Measurements from ENCODE around the gene RTN1.

The RTN1 gene

GRCh38 chr14:59849411-59850130, 21.0 kb downstream of the RTN1 start:
- DNase-seq: peak; percentile 83

DNA sequence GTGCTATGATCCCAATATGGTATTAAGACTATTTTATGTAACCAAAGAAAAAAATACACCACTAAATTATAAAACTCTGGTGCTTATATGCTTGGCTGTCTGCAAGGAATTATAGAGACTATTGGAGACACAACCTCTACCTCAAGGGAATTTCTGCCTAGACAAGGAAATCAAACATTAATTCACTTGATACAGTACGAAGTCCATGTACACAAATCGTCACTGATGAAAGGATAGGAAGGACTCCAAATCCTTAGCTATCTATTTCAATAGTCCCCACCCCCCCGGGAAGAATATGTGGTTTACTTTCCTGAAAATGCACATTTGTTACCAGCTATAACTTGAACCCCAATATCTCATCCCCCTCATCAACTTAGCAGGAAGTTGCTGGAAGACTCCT, 21.9 kb downstream of the RTN1 start:
- no peak for DNase-seq

DNA sequence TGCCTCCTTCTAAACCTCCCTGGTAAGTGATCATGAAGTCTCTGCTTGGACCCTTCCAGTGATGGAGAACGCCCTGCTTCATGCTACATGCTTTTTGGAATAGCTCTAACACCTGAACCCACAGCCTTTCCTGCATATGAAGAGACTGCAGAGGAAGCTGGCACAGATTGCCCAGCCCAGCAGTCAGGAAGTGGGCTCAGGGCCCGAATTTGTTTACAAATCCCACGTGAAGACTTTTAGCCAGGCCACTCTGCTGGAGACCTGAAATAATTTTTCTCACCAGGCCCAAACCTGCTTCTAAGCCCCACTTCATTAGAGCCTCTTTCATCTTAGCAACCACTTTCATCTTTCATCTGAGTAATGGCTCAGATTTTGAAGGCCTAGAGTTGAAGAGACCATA, 22.9 kb downstream of the RTN1 start:
- no peak for DNase-seq

GRCh38 chr14:59846595-59846994, 24.0 kb downstream of the RTN1 start:
- DNase-seq: no peak

DNA sequence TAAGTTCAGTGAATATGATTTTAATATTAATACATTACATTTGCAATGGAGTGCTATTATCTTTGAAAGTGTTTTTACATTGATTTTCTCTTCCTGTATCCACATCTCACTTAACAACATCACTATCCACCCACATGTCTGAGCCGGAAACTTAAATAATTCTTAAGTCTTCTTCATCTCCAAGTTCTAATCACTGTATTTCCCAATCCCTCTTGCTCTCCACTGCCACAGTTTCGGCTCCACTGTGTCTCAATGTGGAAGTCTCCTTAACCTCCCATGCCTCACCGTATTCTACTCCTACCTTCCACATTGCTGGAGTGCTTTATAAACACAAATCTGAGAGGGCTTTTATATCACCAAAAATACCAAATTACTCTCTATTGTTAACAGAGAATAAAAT, 25.3 kb downstream of the RTN1 start:
- no peak for DNase-seq

GRCh38 chr14:59844186-59844812, 26.3 kb downstream of the RTN1 start:
- DNase-seq: no peak

GRCh38 chr14:59836116-59836515, 34.5 kb downstream of the RTN1 start:
- no peak for DNase-seq

DNA sequence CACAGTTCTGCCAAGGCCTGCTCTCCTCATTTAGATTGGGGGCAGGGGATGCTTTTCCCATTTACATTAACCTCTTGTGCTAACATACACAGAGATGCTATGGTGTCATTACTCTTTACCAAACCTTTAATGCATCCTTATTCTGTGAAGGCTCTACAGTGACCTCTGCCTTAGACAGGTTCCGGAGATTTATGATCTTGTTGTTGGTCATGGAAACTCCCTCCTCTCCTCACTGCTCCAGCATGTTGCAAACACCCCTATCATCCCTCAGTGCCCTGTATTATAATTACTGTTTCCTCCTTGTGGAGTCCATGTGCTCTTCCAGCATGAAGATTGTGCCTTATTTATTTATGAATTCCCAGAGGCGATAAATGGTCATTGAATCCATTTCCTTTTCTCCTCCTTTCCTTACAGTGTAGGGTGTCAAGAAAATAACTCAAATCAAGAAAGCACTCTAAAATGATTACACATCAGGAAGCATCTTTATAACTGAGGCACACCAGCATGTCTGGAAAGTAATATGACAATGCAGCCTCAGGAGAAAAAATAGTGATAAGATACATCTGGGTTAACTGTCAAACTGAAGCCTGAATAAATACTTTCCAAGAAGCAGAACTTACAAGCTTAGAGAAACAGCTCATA, 37.8 kb downstream of the RTN1 start:
- DNase-seq: no peak

GRCh38 chr14:59831121-59831730, 39.4 kb downstream of the RTN1 start:
- no peak for DNase-seq

DNA sequence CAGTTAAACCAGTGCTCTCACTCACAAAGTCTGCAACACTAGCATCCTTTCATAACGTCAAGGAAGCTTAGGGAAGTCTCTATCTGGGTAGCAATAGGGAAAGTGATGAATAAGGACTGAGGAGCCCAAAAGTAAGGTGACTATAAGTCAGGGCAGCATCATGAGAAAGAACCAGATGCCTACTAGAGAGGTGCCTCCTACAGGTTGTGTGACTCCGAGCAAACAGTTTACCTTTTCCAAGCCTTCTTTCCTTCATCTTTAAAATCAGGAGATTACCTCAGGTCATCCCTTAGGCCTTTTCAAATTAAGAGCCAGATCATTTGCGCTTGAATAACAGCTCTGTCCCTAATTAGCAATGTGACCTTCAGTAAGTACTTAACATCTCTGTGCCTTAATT, 40.2 kb downstream of the RTN1 start:
- DNase-seq: no peak

DNA sequence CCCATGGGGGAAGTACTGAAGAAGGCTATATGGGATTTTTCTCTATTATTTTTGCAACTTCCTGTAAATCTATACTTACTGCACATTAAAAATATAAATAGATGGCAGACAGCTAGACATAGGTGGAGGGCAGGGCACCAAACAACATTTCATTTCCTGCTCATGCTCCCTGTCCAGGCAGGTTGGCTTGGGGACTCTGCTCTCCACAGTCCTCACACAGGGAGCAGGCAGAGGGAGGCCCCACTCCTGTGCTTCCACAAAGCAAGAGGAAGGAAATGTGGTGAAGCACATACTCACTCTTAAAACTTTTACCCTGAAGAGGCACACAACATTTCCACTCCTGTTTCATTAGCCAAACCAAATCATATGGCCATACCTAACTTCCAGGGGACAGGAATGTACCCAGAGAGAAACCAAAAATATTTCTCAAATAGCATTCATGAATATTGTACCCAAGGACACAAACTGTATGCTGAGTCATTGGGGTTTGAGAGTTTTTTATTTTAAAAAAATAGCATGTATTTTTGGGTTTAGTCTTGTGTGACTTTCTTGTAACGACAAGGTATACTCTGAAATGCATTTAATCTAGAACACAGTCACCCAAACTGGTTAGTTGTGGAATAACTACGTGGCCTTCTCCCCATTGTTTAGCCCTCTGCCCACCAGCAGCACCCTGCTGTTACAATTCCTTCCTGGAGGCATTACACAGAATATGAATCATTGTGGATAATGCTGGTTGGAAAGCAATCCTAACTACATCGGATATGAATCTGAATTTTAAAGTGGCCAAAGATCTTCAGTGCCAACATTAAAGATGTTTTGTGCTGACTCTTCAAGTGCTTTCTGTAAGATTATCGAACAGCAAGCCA, 40.9 kb downstream of the RTN1 start:
- no peak for DNase-seq

DNA sequence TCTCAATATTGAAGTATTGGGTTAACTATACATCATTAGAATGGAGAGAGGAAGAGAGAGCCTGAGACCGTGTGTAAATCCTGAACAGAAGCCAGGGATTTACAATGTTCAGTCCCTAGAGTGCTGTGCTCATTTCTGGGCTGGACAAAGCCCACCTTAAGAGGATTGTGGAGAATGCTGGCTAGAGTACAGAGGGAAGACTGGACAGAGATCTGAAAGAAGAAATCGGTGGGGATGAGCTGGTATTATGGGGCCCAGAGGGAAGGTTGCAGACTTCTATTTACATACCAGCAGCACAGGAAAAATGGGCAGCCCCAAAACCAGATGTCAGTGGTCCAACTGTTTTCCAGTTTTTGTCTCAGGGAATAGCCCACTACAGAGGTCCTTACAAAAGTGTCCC, 42.3 kb downstream of the RTN1 start:
- no peak for DNase-seq

GRCh38 chr14:59827401-59827800, 43.2 kb downstream of the RTN1 start:
- DNase-seq: no peak

- DNase-seq: no peak
Measured at GRCh38 chr14:59826150-59826549, 44.4 kb downstream of the RTN1 start.

DNA sequence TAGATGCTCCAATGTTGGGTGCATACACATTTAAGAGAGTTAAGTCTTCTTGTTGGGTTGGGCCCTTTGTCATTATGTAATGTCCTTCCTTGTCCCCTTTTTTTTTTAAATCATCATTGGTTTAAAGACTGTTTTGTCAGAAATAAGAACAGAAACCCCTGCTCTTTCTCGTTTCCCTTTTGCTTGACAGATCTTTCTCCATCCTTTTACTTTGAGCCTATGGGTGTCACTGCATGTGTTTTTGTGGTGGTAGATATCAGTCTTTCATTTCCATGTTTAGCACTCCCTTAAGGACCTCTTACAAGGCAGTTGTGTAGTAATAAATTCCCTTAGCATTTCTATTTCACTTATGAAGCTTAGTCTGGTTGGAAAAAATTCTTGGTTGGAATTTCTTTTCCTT, 47.4 kb downstream of the RTN1 start:
- peak; percentile 45 for DNase-seq

DNA sequence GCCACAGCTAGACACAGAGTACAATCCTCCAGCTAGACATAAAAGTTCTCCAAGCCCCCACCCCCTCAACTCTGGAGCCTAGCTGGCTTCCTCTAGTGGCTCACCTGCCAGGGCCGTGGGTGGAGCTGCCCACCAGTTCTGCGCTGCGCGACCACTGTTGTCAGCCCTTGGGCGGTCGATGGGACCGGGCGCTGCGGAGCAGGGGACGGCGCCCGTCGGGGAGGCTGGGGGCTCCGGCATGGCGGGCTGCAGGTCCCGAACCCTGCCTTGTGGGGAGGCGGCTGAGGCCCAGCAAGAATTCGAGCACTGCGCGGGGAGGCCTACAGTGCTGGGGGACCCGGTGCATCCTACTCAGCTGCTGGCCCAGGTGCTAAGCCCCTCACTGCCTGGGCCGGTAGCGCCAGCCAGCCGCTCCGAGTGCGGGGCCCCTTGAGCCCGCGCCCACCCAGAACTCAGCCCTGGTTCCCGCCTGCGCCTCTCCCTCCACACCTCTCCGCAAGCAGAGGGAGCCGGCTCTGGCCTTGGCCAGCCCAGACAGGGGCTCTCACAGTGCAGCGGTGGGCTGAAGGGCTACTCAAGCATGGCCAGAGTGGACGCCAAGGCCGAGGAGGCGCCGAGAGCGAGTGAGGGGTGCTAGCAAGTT, 51.0 kb downstream of the RTN1 start:
- DNase-seq: no peak

- DNase-seq: no peak
Measured at GRCh38 chr14:59816941-59817340, 53.6 kb downstream of the RTN1 start.

- DNase-seq: no peak
Measured at GRCh38 chr14:59814988-59815387, 55.6 kb downstream of the RTN1 start.

DNA sequence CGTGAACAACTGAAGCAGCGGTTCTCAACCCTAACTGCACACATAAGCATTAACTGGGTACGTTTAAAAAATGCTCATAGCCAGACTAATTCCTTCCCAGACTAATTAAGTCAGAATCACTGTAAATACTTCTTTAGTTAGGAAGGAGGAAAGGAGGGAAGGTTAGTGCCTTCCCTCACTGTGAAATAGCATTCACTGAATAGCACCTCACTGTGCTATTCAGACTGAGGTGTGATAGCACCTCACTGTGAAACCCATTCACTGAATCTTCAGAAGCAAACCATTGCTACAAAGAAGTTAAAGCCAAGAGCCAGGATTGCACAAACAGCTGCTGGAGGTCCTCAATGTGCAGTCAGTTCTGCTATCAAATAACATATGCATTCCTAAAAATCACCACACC, 58.8 kb downstream of the RTN1 start:
- DNase-seq: no peak

DNA sequence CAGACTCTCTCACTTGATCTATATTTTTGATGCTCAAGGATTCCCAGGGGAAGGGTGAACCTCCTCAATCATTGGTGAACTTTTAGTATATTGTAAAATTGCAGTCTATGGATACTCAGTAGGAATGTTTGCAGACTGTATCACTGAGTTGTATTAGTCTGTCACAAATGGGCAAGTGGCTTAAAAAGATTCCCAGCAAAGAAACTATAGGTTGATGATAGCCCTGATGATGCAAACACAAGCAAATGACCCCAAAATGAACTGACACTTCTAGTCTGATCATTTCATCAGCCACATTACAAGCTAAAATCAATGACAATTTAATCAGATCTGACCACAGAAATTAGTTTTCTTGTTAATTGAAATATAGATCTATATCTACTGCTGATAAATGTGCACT, 59.5 kb downstream of the RTN1 start:
- no peak for DNase-seq

DNA sequence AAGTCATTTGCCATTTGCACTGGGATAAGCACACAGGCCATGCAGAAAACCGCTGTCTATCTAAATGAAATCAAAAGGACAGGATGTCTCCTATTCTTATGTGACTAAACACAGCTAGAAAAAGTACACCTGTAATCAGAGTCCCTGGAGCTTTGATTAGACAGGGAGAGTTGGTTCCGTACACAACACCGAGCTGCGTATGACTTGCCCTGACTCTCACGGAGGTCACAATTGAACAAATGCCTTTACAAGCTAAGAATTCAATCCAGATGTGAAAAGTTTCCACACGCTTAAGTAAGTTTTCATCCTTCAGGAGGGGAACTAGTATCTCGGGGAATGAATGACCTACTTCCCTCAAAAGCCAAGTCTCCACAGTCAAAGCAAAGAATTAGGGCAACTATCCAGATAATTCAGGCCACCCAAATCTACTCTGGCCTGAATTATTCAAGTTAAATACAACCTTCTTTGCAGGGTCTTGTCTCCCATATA, 67.5 kb downstream of the RTN1 start:
- no peak for DNase-seq

- DNase-seq: no peak
Measured at GRCh38 chr14:59788176-59788575, 82.4 kb downstream of the RTN1 start.
